ENCODE data around the gene ABHD12B.
"Not testable (repeated sequence)": the region's sequence is repeated elsewhere in the genome, so short reads cannot be mapped to it uniquely, and the experiment has no call there.

Gene ABHD12B

DNA sequence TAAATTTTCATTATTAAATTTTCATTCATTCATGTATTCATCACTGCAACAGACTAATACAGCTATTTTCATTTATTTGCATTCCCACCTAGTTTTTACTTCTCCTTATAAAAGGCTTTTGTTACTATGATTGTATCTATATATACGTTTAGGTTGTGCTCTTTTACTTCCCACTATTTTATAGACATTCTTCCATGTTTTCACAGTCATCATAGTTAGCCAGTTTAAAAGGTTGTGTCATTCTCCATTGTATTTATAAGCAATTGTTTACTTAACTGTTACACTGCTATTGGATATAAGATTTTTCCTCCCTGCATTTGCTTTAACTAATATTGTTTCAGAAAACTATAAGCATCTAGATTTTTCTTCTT, 12.0 kb downstream of the ABHD12B start:
- H3K27me3 Mint-ChIP-seq, result peaks cover 56 to 77% of the 10 kb centered on the region in 2 donors
- no peak overlapping the region for H3K4me3 Mint-ChIP-seq
- H3K36me3 Mint-ChIP-seq (ENCODE audit: insufficient read depth), result no peaks in the 10 kb centered on the region
- H3K27ac Mint-ChIP-seq, result no peak overlapping the region
- no peaks in the 10 kb centered on the region for H3K9me3 Mint-ChIP-seq
- DNase-seq (no peak), ATAC-seq (replicated peaks) (no peak)
- H3K4me1 Mint-ChIP-seq (ENCODE audit: low read depth in 2 of 2), result no peaks in the 10 kb centered on the region

DNA sequence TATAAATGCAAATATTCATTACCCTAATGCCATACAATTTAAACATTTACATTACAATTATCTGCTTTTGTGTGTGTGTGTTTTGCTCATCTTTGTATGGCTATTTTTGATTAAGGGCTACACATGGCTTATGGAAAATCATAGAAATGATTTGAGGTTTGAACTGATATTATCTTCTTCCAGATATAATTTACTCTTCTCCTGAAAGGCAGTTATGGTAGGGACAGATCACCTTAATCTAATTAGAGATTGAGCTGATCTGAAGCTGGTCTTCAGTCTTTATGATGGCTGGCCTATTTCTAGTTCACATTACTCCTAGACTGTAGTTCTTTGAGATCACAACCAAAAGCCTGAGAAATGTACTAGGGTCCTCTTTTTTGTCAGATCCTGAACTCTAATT, 15.6 kb downstream of the ABHD12B start:
- Mint-ChIP-seq H3K27ac (no peak overlapping the region), H3K4me3 (no peak overlapping the region), H3K36me3 (ENCODE audit: insufficient read depth) (no peaks in the 10 kb centered on the region), H3K27me3 (peaks cover 45 to 46% of the 10 kb centered on the region in 2 donors), H3K4me1 (ENCODE audit: low read depth in 2 of 2) (no peaks in the 10 kb centered on the region), H3K9me3 (no peaks in the 10 kb centered on the region)
- ATAC-seq (replicated peaks) (no peak), DNase-seq (no peak)

DNA sequence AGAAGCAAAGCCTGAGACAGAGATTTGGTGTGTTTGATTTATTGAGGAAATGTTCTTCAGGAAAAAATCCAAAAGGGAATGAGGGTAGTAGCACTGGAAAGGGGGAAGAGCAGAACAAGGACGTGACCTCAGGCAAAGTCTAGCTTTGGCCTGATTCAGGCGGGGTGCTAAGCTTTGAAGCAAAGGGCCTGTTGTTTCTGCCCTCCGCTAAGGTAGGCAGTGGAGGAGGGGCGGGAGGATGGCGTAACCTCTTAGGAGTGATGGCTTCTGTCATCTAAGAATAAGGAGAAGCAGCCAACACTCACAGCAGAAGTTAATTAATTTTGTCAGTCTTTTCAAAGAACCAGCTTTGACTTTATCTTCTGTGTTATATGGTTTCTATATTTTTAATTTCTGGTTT, 20.4 kb downstream of the ABHD12B start:
- H3K4me3 Mint-ChIP-seq, result no peak overlapping the region
- ATAC-seq (replicated peaks) (no peak), DNase-seq (no peak)
- peaks cover 35 to 39% of the 10 kb centered on the region in 2 donors for H3K27me3 Mint-ChIP-seq
- no peaks in the 10 kb centered on the region for H3K9me3 Mint-ChIP-seq
- no peak overlapping the region for H3K27ac Mint-ChIP-seq
- no peaks in the 10 kb centered on the region for H3K36me3 Mint-ChIP-seq (ENCODE audit: insufficient read depth)
- no peaks in the 10 kb centered on the region for H3K4me1 Mint-ChIP-seq (ENCODE audit: low read depth in 2 of 2)

DNA sequence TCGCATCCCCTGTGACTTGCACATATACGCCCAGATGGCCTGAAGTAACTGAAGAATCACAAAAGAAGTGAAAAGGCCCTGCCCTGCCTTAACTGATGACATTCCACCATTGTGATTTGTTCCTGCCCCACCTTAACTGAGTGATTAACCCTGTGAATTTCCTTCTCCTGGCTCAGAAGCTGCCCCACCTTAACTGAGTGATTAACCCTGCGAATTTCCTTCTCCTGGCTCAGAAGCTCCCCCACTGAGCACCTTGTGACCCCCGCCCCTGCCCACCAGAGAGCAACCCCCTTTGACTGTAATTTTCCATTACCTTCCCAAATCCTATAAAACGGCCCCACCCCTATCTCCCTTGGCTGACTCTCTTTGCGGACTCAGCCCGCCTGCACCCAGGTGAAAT, 24.6 kb downstream of the ABHD12B start:
- not testable (repeated sequence) for H3K36me3 Mint-ChIP-seq (ENCODE audit: insufficient read depth); ATAC-seq (replicated peaks); H3K4me1 Mint-ChIP-seq (ENCODE audit: low read depth in 2 of 2); H3K9me3 Mint-ChIP-seq; DNase-seq; H3K4me3 Mint-ChIP-seq; H3K27ac Mint-ChIP-seq
- H3K27me3 Mint-ChIP-seq, result peaks cover 52 to 58% of the 10 kb centered on the region in 2 donors

DNA sequence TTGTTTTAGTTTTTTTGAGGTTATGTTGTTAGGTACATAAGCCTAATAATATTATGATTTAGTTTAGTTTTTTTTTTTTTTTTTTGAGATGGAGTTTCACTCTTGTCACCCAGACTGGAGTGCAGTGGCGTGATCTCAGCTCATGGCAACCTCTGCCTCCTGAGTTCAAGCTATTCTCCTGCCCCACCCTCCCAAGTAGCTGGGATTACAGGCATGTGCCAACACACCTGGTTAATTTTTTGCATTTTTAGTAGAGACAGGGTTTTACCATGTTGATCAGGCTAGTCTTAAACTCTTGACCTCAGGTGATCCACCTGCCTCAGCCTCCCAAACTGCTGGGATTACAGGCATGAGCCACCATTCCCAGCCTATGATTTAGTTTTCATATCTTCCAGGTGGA, 25.2 kb downstream of the ABHD12B start:
- H3K4me1 Mint-ChIP-seq (ENCODE audit: low read depth in 2 of 2); H3K9me3 Mint-ChIP-seq; H3K27ac Mint-ChIP-seq; H3K36me3 Mint-ChIP-seq (ENCODE audit: insufficient read depth); ATAC-seq (replicated peaks); DNase-seq; H3K4me3 Mint-ChIP-seq: not testable (repeated sequence)
- peaks cover 47 to 58% of the 10 kb centered on the region in 2 donors for H3K27me3 Mint-ChIP-seq

DNA sequence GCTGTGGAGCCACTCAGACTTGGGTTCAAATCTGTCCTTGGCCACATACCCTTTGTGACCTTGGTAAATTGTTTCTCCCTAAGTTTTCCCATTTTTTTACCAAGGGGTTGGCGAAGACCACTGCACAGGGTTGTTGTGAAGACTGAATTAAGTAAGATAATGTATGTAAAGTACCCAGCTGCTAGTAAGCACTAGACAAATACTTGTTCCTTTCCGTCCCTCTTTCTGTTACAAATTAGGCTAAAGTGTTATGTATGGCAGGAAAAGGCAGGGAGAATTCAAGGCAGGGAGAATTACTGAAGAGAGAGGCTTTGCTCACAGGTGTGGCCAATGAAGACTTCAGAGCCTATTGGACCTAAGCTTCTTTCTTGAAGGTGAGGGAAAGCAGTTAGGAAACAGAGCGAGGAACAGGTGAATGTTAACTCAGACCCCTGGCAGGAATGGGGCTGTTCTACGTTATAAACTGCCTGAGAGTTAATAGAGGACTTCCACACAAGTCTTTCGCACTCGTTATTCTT, 25.9 kb downstream of the ABHD12B start:
- Mint-ChIP-seq H3K4me1 (ENCODE audit: low read depth in 2 of 2) (no peaks in the 10 kb centered on the region), H3K4me3 (no peak overlapping the region), H3K27me3 (peaks cover 43 to 58% of the 10 kb centered on the region in 2 donors), H3K36me3 (ENCODE audit: insufficient read depth) (no peaks in the 10 kb centered on the region), H3K9me3 (no peaks in the 10 kb centered on the region), H3K27ac (no peak overlapping the region)
- DNase-seq (no peak), ATAC-seq (replicated peaks) (no peak)

DNA sequence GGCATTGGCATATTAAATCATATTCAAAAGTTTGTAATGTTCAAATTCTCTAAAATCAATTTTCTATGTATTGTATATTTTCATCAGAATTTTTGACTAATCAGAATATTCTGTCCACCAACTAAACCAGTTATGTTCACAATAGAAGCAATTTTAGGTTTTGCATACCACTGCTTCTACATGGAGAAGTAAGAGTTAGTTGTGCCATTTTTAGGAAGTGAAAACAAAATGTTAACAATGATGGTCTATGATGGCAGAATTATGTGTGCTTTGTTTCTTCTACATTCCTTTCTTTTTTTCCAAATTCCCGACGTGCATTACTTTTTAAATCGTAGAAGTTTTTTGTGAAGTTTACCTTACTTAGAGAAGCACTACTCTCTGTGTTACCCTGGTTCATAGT, 29.5 kb downstream of the ABHD12B start:
- H3K9me3 Mint-ChIP-seq, result no peaks in the 10 kb centered on the region
- peaks cover 25 to 27% of the 10 kb centered on the region in 2 donors for H3K27me3 Mint-ChIP-seq
- DNase-seq, result no peak
- no peaks in the 10 kb centered on the region for H3K4me1 Mint-ChIP-seq (ENCODE audit: low read depth in 2 of 2)
- H3K4me3 Mint-ChIP-seq, result no peak overlapping the region
- ATAC-seq (replicated peaks), result no peak
- no peak overlapping the region for H3K27ac Mint-ChIP-seq
- peaks cover 2% of the 10 kb centered on the region for H3K36me3 Mint-ChIP-seq (ENCODE audit: insufficient read depth)

DNA sequence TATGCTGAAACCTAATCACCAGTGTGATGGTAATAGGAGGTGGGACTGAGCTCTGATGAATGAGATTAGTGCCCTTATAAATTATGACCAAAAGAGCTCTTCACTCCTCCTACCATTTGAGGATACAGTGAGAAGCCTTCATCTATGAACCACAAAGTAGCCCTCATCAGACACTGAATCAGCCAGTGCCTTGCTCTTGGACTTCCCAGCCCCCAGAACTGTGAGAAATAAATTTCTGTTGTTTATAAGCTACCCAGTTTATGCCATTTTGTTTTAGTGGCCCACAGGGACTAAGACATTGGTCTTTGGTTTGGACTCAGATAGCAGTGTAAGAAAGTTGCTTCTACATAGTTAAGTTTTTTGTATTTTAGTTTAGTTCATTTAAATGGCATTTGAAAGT, 32.9 kb downstream of the ABHD12B start:
- H3K4me1 Mint-ChIP-seq (ENCODE audit: low read depth in 2 of 2), result no peaks in the 10 kb centered on the region

DNA sequence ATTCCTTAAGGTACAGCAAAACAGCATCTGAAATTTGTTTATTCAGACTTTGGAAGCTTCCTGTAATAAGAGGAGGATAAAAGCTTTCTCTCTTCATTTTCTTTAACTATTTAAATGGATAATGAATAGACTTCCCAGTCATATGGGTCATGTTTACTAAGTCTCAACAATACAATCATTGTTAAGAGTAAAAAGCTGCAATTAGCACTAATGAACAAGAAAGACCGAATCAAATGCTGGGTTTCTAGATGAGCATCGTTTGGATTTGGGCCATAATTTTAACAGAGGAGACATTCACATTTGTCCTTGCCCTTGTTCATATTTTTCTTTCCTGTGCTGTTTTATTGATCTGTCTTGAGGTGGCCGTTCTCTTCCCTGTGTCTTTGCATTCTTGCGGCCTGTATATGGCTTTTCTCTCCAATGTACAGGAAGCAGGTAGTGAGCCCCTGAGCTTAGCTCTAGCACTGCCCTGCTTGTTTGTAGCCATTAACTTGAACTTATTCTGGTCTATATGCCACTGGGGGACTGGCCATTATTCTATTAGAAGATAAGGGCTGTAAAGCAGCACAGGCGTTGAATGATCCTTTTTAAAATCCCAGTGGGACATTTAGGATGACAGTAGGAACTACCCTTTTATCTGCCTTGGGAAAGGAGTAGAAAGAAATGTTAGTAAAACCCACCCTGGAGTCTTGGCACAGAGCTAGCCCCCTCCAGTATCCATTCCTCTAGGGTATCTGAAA, 34.6 kb downstream of the ABHD12B start:
- no peaks in the 10 kb centered on the region for H3K4me1 Mint-ChIP-seq (ENCODE audit: low read depth in 2 of 2)
- H3K36me3 Mint-ChIP-seq (ENCODE audit: insufficient read depth), result peaks cover 2% of the 10 kb centered on the region
- H3K27me3 Mint-ChIP-seq, result peaks cover 13 to 24% of the 10 kb centered on the region in 2 donors
- no peak overlapping the region for H3K27ac Mint-ChIP-seq
- DNase-seq (no peak), ATAC-seq (replicated peaks) (no peak)
- H3K9me3 Mint-ChIP-seq, result no peaks in the 10 kb centered on the region
- no peak overlapping the region for H3K4me3 Mint-ChIP-seq

More for the DNA sequence above, 32.9 kb downstream of the ABHD12B start:
- Mint-ChIP-seq H3K36me3 (ENCODE audit: insufficient read depth) (peaks cover 2% of the 10 kb centered on the region), H3K4me3 (no peak overlapping the region), H3K27me3 (peaks cover 9 to 16% of the 10 kb centered on the region in 2 donors), H3K27ac (no peak overlapping the region), H3K9me3 (no peaks in the 10 kb centered on the region)
- ATAC-seq (replicated peaks), result no peak
- DNase-seq, result no peak

DNA sequence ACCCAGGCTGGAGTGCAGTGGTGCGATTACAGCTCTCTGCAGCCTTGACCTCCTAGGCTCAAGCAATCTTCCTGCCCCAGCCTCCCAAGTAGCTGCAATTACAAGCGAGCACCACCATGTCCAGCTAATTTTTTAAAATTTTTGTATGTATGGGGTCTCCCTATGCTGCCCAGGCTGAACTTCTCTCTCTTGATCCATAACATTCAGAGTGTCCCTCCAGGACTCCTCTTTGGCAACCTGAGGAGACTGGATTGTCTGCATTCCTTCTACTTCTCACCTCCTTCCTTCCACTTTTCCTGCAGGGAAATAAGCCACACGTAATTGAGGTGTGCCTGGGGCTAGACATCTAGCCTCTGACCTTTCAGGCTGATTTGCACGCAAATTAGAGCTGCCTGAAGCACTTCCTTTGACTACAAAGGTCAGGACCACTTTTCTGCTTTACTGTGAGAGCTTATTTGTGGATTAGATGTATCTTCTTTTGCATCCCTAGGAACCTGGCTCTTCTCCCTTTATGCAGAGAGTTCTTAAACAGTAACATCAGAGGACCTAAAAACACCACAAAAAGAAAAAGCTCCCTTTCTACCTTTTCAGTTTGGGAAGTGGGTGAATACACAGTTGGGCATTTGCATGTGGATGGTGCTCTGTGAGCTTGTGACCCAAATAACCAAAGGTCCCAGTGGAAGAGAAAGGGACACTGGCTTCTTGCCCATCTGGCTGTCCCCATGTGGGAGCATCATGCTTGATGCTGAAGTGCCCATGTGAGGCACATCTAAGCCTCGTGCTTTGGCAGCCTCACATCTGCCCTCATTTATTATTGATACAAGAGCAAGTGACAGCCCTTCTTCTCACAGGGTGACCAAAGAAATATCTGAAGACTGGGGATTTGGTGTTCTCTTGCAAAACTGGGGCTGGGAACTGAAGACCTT, 38.9 kb downstream of the ABHD12B start:
- Mint-ChIP-seq H3K9me3 (no peaks in the 10 kb centered on the region), H3K36me3 (ENCODE audit: insufficient read depth) (no peaks in the 10 kb centered on the region), H3K27me3 (peaks cover 31 to 42% of the 10 kb centered on the region in 2 donors), H3K4me3 (no peak overlapping the region), H3K27ac (no peak overlapping the region), H3K4me1 (ENCODE audit: low read depth in 2 of 2) (no peaks in the 10 kb centered on the region)
- ATAC-seq (replicated peaks), result no peak
- no peak for DNase-seq

DNA sequence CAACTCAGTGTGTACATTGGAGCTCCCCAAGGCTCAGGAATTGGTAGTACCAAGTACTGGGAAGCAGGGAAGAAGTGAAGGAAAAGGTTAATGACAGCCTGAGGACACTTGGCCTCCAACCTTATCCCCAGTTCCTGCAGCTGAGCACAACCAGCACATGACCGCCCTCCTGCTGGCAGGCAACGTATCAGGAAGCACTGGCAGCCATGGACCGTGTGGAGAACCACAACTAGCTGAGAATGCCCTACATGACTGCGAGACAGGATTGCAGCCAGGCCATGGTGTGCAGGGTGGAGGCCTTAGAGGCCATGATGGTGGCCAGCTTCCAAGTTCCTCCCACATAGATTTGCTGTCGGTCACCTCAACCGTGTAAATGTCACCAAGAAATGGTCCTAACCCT, 45.6 kb downstream of the ABHD12B start:
- H3K4me1 Mint-ChIP-seq (ENCODE audit: low read depth in 2 of 2), result no peaks in the 10 kb centered on the region
- DNase-seq, result no peak
- H3K9me3 Mint-ChIP-seq, result no peaks in the 10 kb centered on the region
- no peak overlapping the region for H3K4me3 Mint-ChIP-seq
- ATAC-seq (replicated peaks), result no peak
- peaks cover 49 to 53% of the 10 kb centered on the region in 2 donors for H3K27me3 Mint-ChIP-seq
- no peak overlapping the region for H3K27ac Mint-ChIP-seq
- no peaks in the 10 kb centered on the region for H3K36me3 Mint-ChIP-seq (ENCODE audit: insufficient read depth)

DNA sequence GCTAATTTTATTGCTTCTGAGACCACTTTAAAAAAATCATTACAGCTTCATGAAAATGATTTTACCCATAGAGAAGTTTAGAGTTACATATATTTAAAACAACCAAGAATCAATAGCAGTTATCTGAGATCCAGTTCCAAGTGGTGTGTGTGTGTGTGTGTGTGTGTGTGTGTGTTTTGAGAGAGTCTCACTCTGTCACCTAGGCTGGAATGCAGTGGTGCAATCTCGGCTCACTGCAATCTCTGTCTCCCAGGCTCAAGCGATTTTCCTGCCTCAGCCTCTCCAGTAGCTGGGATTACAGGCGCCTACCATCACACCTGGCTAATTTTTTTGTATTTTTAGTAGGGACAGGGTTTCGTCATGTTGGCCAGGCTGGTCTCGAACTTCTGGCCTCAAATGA, 47.7 kb downstream of the ABHD12B start:
- H3K4me1 Mint-ChIP-seq (ENCODE audit: low read depth in 2 of 2); H3K9me3 Mint-ChIP-seq; H3K27ac Mint-ChIP-seq; DNase-seq; H3K36me3 Mint-ChIP-seq (ENCODE audit: insufficient read depth); ATAC-seq (replicated peaks); H3K4me3 Mint-ChIP-seq: not testable (repeated sequence)
- peaks cover 56 to 63% of the 10 kb centered on the region in 2 donors for H3K27me3 Mint-ChIP-seq

DNA sequence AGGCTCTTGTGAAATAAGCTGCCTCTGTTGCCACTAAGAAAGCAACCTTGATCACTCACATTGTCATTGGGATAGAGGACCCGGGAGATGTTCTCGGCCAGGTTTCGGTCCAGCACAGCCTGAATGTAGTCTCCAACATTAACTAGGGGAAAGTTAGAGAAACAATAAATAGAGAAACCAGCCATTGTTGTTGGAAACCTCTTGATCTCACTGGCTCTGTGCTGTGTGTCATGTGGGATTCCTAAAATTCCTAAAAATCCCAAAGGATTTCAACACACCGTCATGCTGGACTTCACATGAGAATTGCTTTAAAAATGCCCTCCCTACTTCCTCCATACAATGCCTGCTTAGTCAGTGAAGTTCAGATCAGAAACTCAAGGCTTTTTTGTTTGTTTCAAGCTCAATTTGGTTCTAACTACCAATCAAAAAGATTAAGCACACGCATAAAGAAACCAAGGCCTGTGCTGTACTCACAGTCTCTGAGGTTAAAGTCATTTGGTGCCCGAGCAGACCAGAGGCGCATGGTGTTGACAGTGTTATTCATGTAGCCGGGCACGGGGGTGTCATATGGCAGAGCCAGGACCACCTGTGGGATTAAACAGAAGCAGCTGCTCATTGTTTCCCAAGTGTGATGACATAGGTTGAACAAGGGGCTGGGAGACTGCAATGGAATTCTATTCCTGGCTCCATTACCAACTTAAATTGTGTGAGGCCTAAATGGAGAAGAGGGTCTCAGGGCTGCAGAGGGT, 48.8 kb downstream of the ABHD12B start:
- no peak overlapping the region for H3K27ac Mint-ChIP-seq
- no peaks in the 10 kb centered on the region for H3K4me1 Mint-ChIP-seq (ENCODE audit: low read depth in 2 of 2)
- ATAC-seq (replicated peaks) (no peak), DNase-seq (no peak)
- no peak overlapping the region for H3K4me3 Mint-ChIP-seq
- peaks cover 53 to 59% of the 10 kb centered on the region in 2 donors for H3K27me3 Mint-ChIP-seq
- no peaks in the 10 kb centered on the region for H3K36me3 Mint-ChIP-seq (ENCODE audit: insufficient read depth)
- no peaks in the 10 kb centered on the region for H3K9me3 Mint-ChIP-seq

All from effector memory CD8-positive, alpha-beta T cell (primary cell).